ENCODE data around the gene IRF8.

The IRF8 gene

DNA sequence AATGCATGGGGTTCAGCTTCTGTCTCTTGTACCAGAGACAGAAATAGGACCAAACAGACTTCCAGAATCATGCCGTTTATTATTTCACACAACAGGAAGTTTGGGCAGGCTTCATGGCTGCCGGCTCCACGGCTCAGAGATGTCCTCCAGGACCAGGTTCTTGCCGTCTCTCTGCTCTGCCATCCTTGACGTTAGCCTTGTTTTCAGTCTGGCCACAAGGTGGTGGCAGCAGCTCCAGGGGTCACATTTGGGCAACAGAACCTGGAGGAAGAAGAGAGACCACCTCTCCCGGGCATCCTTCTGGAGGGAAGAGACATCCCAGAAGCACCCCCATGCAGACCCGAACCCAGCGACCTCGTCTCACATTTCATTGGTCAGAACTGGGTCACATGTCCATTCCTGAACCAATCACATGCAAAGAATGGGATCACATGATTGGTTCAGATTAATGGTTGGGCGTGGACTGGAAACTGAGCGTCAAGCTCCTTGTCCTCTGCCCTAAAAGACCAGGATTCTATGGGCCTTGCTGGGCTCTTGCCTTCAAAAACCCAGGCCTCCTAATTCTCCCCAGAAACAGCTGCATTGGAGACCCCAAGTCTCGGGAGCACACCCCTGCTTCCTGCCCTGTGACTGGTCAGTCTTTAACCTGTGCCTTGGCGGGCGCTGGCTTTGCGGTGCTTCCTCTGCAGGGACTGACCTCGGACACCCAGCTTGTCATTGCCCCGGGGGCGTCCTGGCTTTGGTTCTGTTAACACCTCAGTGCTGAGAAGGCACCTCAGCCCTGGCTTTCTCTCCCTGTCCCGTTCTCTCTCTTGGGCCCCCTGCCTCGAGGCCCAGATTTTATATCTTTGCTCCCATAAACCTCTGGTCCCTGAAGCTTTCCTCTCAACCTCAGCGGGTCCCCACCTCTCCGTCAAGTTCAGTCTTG is 63.3 kb downstream of the IRF8 start:
- no peak for DNase-seq

DNA sequence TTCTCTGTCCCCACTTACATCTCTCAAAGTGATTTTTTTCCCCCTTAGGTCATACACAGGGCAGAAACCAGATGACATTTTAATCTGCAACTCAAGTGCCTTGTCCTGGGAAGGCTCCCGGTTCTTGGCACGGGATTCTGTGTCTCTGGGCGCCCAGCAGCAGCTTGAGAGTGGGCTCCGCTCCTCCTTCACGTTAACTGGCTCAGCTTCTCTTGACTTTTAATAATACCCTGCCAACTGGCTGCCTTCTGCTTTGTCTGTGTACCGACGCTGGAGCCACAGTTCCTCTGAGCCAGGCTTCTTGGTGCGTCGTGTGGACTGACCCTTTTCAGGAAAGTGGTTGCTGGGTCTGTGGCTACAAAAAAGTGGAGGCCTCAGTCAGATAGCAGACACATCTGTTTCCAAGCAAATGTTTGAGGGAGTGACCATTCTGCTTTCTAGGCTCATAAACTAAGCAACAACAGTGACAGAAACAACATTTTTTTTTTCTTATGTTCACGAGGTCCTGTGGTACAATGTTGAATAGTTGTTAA is 64.9 kb downstream of the IRF8 start:
- DNase-seq: no peak

DNA sequence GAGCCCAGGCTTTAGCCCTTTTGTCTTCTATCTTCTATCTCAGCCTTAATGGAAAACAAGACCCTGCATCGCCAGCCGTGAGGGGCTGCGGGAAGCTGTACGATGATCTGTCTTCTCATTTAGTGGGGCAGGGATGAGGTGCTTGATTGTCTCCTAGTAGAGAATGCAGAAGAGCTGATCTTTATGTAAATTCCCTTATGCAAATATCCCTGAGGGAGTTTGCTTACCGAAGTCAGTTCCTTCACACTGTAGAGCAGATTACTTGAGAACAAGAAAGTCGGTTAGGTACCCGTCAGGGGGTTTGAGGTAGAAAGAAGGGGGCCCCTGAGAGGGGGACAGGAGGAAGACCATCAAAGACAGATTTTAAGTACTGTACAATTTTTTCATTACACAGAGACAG is 66.2 kb downstream of the IRF8 start:
- no peak for DNase-seq

DNA sequence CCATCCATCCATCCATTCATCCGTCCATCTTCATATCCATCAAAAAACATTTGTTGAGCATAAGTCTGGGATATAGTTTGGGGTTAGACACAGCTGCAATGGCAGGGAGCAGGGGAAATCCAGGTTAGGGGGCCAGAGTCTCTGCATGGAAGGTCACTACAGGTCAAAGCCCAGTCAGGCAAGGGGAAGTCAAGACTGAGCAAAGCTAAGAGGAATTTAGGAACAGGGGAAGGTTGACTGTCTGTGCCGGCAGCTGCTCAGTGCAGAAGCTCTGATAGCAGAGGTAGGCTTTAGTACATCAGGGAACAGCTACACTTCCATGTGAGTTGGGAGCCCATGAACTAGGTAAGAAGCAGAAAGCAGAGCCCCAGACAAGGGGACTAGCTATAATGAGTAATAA is 68.1 kb downstream of the IRF8 start:
- DNase-seq: no peak

DNA sequence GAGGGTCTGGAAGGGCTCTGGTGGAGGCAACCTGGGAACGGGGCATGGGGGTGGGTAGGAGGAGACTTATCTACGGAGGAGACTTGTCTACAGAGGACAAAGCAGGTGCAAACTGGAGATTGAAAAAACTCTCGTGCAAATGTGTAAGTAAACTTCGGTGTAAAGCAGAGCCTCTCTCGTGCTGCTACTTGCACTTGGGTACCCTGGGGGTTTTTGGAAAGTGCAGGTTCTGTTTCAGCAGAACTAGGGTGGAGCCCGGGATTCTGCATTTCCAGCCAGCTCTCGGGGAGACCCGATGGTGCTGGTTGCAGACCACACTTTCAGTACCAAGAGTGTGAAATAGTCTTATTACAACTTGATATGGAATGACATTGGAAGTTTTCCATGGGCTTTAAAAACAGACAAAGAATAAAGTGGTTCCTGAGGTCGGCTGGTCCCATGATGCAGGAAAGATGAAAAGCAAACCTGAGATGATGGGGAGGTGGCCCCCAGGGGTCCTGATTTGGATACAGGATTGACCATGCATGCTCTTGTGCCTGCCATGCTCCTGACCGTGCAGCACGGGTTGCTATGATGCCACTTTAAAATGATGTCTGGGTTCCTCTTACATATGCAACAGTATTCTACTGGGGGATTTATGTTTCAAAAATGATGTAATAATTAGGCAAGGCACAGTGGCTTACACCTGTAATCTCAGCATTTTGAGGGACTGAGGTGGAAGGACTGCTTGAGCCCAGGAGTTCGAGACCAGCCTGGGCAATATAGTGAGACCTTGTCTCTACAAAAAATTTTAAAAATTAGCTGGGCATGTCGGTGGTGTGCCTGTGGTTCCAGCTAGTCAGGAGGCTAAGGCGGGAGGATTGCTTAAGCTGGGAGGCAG is 69.3 kb downstream of the IRF8 start:
- DNase-seq: no peak

DNA sequence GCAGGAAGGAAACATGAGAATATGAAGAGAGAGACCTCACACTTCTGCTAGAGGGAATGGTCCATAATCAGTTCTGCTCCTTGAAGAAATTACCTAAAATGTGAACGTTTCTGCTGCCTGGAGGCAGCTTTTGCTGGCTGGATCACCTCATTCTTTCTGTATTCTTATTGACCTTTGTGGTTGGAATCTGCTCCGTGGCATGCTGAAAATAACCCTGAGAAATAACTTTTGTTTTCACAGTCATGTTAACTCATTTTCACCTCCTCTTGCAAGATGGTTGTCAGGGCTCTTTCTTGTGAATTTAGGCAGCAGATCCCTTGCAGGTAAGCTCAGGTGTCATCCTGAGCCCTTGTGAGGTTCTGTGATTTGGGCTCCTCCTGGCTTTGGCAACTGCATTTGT is 70.2 kb downstream of the IRF8 start:
- DNase-seq: peak; percentile 32

DNA sequence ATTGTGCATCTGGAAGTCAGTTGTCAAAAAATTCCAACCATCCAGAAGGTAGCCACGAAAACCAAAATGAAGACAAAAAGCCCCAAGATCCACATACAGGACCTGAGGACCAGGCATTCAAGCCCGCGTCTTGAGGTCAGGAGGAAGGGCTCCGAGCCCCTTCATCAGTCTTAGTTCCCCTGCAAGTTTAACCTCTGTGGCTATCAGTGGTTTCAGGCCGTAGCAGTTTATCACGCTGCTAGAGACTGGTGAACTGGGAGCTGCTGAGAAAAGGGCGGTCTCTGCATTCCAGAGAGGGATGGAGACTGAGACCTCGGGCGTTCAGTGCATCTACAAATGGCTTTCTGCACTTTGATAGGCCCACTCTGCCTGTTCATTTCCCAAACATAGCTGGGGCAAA is 70.6 kb downstream of the IRF8 start:
- no peak for DNase-seq

DNA sequence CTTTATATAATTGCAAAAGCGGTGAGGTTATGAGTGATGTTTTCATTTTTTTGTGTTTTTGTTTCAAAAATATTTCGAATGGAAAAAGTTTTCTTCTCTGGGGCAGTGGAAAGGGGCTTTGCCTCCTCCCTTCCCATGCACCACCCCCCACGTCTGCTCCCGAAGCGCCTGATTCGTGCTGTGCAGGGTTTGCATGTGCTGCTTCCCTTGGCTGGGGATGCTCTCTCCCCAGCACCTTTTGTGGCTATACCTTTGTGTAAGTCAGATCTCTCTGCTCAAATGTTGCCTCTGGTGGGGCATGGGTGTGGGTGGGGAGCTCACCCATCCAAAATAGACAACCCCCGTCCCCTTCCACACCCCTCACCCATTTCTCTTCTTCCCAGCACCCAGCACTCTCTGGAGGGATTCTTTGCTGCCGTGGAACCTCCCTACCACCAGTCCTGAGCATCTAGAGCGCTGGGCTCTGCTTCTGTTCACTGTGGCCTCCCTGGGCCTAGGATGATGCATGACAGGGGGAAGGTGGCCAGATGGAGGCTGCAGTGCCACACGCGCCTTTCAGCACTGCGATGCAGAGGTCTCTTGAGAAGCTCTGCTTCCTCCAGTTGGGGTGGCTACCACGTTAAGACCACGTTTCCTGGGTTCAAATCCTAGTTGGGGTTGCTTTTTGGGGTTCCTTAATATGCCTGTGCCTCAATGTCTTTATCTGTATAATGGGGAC is 71.2 kb downstream of the IRF8 start:
- DNase-seq: no peak

DNA sequence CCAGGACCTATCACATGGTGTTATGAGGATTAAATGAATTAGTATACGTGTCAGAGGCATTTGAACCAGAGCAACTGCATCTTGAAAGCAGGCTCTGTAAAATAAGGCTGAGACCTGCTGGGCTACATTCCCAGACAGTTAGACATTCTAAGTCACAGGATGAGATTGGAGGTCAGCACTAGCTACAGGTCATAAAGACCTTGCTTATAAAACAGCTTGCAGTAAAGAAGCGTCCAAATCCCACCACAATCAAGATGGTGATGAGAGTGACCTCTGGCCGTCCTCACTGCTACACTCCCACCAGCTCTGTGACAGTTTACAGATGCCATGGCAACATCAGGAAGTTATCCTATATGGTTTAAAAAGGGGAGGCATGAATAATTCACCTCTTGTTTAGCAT is 71.8 kb downstream of the IRF8 start:
- no peak for DNase-seq
